Stimulated activated naive CD4-positive, alpha-beta T cell (primary cell): ENCODE data around the gene EML6.

Source experiments
- DNase-seq, 6 experiments: peaks; one replicate each; lab custom pipeline; 2025; lab: John Stamatoyannopoulos, UW

The EML6 gene

DNA sequence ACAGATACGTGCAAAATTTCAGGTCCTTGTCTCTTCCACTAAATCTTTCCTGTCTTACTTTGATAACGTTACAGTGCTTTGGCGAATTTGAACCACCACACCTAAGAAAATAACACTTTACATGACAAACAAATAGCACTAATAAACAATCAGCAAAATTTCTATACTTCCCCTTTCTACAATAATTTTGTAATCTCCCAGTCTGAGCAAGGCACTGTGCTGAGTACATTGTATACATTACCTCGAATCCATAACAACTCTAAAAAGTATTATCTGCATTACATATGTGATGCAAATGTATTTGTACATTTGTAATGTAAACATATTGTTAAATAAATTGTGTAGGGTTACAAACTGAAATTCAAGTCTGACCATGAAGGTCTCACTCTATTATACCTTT, 276.9 kb downstream of the EML6 start:
- no peak for DNase-seq

DNA sequence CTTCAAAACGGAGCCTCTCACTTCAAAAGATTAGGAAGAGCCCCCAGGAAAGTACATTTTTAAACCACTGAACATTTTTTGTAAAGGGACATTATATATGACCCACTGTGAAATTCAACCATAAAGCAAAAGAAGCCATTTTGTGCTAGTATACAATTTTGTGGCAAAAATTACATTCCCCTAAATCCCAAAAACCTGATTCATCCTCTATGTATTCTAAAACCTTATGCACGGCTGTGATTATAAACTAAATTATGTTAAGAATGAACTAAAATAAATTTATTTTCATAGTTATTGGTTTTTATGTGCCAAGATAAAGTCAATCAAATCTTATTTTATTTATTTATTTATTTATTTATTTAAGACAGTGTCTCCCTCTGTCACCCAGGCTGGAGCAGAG, 278.3 kb downstream of the EML6 start:
- DNase-seq, result no peak

DNA sequence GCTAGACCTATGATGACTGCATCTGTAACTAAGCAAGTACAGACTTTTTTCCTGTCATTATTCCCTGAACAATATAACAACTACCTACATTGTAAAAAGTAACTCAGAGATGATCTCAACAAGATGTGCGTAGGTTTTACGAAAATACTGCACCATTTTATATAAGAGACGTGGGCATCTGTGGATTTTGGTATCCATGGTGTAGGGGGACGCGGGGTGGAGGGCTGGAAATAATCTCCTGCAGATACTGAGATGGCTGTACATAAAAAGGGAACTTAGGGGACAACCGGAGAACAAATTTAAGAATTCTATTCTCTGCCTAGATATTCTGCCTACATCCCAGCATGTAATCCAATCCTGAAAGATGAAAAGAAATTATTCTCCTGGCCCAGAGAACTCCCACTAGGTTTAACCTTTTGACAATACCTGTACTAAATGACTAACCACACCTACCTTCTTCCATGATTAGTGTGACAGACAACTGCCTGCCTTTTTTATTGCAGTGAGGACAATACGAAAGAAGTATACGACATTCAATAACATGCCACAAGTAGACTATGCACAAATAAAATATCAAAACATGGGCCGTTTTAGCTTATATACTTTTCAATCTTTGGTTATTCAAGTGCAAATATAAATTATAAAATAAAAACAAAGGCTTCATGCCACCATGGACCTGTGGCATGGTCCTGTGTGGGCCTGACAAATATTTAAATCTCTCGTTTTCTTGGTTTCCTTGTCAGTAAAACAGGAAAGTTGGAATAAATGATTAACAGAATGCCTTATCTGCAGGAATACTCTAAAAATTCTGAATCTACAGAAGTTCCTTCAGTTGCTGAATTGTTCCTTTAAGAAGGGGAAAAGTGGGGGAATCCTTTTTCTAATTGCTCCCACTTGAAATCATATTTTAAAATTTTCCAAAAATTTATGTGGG, 280.5 kb downstream of the EML6 start:
- DNase-seq, result no peak

DNA sequence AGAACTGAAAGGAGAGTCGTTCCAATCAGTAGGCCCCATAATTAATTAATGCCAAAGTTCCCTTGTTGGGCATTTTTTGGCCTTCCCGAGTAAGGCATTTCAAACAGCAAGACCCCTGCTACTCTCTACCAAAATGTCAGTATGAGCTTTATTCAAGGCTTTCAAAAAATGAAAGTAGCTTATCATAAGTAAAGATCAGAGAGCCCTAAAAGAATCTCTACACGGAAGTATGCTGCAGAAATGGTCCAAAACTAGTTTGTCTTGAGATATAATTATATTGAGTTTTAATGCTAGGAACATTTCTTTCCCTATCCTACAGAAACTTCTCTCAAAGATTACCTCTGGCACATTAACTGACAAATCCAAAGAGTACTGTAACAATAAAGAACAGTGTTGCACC, 282.8 kb downstream of the EML6 start:
- peak in 1 of 6 experiments; percentile 9 for DNase-seq

DNA sequence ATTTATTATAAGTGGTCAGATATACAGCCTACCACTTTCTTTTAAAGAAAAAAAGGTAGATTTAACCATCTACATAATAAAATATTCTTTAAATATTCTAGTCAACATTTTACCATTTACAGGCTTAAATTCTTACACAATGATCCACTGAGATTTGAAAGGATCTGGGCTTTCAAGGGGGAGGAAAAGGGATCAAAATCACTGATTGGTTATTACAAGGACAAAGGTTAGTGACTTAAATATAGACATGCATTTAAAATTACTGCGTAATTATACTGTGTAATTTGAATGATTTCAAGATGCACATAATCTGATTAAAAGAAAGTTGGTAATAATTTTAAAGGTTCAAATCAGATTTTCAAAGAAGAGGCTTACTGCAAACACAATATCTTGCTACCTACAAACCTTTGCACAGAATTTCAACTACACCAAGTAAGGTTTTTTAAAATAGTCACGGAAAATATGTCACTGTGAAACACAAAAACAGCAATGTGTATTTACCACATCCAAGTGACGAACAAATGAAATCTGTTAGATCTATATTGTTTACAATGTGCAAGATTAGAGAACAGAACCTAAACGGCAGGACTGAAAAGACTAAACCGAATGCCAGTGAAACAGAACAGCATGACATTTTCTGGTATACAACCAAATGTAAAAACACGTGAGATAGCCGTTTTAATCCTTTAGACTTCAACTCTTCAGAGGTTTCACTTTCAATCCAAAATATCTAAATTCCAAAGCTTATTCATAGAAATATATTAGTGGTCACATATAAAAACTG, 286.0 kb downstream of the EML6 start:
- DNase-seq, result peak in 2 of 6 experiments; percentile 50 to 61

DNA sequence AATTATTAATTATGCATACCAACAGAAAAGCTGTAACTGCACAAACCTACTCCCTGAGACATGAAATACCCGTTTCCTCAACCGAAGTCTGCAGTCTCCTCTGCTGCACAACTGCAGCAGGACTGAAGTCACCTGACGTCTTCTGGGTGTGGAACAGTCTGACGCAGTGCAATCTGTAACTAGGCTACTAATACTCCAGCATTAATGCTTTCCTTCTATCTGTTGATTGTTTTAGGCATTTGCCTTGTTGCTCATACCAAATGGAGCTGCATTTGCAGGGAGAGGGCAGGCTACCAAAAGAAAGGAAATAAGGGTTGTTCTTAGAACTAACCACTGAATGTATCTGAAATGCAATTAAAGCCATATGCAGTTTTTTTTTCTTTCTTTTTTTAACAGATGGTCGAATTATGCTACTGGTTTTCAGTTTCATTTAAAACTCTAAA, 286.7 kb downstream of the EML6 start:
- DNase-seq, result peak; percentile 3 to 65 (median 42)

DNA sequence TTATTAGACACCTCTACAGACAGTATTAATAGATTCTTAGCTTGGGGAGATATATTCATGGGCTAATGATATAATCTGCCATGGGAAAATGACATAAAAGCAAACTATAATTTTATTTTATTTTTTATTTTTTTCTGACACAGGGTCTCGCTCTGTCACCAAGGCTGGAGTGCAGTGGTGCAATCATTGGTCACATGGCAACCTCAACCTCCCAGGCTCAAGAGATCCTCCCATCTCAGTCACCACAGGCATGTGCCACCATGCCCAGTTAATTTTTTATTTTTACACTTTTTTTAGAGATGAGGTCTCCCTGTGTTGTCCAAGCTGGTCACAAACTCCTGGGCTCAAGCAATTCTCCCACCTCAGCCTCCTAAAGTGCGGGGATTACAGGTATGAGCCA, 287.5 kb downstream of the EML6 start:
- no peak for DNase-seq

DNA sequence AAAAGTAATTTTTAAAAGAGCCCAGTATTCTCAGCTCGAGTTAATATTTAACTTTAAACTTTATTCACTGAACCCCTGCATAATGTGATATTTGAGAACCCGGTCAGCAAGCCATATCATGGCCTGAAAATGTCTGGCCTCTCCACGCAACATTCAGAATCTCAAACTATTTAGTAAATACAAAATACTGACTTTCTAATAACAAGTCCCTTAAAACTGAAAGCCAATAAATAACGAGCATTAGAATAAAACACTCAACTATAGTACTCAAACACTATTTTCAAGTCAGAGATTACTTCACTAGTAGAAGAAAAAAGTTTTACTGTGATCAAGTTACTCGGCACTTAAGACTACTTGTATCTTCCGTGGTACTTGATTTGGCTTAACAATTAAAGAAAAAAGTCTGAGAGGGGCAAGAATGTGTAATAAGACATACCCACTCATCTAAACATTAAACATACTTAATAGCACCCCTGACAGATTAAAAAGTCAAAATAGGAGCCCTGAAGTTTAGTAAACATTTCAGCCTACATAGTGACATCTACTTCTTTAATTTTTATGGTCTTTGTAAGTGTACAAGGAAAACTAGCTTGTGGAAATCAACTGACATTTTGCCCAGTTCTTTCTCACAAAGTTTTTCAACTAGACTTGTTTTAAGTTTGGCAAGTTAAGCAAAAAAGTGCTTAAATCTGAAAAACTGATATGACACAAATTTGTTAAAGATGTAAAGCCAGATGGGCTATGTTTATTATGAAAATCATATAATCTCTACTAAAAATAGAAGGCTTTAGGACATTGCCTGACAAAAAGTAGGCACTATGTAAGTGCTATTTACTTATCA, 288.6 kb downstream of the EML6 start:
- no peak for DNase-seq

DNA sequence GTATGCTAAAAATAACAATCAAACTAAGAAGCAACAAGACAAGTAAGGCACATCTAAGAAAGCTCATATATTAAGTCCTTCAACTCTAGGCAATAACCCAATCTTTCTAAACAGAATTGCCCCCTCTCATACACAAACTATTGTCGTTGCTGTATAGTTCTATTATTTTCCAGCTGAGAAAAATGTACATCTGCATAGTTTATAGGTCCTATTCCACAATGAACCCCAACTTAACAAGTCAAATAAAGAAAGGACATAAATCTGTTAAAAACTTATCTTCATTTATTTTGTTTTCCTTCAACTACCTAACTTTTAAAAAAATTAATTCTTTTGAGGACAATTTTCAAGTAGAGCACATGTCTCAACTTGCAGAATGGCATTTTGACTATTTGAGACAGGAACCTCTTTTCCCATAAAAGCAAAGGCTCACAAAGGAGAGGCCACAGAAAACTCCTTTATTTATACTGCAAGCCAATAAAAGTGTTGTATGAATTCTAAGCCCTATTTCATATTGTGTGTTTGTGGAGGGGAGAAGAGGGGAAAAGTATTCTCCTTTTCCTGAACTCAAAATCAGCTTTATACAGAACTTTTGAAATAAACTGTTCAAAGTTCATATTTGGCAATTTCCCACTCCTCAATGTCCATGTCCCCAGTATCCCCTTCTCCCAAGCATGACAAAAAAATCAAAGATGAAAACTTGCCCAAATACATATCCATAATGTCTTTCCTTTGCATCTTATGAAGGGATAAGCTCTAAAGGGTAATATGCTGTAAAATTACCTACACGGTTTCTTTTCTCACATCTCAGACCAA, 289.4 kb downstream of the EML6 start:
- no peak for DNase-seq

DNA sequence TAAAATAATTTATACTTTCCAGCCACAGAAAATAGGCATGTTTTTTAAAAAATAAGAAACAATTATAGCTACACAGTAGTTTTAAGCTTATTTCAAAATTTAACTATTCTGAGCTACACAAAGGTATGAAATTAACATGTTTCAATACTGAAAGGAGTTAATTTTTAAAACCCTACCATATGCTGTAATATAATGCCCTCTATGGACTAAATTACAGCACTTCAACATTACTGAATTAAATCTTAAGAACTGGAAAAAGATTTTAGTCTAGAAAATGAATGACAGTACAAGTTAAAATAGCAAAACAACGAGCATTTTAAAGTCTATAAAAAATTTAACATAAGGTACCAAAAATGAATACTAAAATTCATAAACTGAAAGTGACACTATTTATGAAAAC, 290.5 kb downstream of the EML6 start:
- peak in 1 of 6 experiments; percentile 12 for DNase-seq

DNA sequence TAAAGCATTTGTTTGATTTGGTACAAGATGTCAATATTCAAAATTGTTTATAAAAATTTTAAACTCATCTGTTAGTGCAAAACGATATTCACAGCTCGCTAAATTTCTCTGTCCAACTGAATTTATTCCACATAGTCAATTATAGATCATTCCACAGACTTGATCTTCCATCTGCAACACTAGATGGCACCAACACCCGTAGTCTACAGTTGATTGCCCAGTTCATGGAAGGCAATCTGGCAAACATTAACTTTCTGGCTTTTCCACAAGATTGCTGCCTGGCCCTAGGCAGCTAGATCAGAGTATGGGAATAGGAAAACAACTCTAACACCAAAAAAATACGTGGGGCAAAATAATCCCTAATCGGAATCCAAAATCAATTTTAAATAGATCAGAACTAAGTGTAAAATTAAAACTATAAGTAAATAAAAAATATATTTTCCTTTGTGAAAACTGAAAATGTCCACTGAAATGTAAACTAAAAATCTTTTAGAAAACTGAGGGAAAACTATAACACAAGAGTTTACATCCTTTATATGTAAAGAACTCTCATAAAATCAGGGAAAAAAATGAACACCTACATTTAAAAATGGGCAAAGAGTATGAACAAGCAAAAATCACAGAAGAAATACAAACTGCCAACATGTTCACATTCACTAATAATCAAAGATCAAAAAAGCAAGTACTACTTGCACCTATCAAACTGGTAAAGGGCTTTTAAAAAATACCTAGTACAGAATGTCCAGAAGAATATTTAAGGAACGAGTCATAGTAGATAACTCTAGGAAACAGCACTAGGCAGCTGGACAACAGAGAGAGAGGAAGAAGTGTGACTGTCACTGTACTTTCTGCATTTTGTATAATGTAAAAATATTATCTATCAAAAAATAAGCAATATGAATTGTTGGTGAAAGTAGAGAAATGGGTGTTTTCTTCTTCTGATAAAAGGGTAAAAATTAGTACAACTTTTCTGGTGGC, 291.8 kb downstream of the EML6 start:
- peak in 4 of 6 experiments; percentile 13 to 55 (median 30) for DNase-seq

DNA sequence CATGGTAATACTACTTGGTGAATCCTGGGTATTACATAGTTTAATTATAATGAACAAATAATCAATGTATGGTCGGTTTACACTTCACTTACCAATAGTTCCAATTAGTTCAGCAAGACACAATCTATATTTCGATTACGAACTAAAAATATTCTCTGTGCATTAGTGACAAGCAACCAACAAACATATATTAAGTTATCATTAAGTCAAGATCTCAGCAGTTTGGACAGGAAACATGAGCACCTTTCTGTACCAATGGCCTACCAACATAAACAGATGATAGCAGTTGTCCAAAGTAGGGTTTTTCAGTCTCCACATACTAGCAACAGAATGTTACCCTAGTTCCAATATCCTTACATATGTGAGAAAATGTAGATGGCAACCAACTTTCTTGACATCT, 294.0 kb downstream of the EML6 start:
- DNase-seq, result no peak

DNA sequence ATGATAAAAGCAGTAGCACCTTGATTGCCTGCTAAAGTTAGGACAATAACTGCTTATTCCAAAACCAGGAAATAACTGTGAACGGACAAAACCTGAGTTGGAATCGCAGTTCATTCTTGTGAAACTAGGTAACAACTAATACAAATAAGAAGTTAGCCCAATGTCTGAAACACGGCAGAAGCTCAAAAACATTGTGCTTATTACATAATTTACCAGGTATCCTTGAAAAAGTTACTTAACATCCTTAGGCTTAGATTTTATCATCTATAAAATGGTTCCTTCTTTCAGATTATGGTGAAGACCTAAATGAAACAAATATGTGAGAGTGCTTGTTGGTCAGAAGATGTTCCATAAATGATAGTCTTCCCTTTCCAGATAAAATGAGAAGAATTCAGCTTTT, 294.4 kb downstream of the EML6 start:
- DNase-seq, result no peak

DNA sequence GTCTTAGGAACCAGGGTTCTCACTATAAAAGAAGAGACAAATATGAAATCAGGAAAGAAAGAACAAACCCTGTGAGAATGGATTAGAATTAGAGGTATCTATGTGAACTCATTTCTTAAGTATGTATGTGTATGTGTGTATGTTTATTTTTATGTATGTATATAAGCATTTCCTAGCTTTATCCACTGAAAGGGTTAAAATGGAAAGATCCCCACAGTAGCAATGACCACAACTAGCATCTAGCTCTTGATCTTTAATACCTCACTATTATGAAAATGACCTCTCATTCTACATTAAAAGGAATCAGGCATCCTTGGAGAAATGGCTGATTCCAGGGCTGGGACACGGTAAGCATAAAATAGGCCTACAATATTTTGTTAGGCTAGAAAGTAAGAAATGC, 295.2 kb downstream of the EML6 start:
- no peak for DNase-seq

DNA sequence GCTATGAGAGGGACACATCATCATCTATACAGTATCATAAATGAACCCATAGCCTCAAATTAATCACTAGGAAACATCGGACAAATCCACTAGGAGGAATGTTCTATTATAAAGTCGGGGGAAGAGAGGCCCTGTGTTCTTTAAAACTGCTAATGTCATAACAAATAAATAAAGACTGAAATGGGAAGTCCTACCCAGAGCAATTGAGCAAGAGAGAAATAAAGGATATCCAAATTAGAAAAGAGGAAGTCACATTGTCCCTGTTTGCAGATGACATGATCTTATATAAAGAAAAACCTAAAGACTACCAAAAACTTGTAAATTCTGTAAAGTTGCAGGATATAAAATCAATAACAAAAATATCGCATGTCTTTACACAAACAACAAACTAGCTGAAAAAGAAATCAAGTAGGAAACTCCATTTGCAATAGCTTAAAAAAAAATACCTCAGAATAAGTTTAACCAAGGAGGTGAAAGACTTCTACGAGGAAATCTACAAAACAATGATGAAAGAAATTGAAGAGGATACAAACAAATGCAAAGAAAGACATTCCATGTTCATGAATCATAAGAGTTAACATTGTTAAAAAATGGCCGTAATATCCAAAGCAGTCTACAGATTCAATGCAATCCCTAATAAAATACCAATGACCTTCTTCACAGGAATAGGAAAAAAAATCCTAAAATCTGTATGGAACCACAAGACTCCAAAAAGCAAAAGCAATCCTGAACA, 296.2 kb downstream of the EML6 start:
- no peak for DNase-seq
